ENCODE data around the gene MCEMP1.

The MCEMP1 gene

DNA sequence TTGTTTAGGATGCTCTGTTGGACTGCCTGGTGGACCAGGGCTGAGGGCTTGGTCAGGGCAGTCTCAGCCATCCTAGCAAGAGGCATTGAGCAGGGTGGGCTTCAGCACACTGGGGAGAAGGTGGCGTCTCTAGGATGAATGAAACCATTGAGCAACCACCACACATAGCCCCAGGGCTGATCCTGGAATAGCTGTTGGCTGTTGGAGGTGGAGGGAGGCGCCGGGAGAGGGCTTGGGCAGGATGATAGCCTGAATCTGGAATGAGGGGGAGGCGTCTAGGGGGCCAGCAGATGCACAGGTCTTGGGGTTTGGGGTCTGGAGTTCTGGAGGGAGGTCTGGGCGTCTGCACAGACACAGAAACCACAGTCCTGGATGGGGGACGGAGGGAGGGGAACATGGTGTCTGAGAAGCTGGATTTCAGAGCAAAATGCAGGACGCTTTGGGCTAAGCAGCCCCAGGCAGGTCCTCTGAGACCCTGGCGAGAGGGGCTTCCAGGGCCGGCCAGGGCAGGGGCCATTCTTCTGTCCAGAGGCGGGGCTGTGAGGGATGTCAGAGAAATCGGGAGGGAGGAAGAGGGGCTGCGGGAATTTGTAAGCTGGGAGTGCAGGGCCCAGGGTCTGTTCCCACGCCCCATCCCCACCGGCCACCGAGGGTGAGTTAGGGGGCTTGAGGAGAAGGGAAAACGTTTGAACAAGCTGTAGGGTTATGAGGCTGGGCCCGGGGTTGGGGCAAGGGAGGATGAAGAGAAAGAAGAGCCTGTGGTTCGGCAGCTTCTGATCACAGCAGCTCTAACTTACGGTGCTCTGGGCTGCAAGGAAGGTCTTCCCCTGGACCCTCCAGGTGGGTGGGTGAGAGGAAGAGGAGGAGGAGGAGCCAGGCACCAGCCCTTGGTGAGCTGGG is 8.9 kb downstream of the MCEMP1 start:
- peaks cover 14% of the 10 kb centered on the region for H3K36me3 ChIP-seq
- H3K27me3 ChIP-seq (ENCODE audit: insufficient read depth, low read depth, severe bottlenecking) = no peaks in the 10 kb centered on the region
- TF ChIP-seq, protein P1, sequence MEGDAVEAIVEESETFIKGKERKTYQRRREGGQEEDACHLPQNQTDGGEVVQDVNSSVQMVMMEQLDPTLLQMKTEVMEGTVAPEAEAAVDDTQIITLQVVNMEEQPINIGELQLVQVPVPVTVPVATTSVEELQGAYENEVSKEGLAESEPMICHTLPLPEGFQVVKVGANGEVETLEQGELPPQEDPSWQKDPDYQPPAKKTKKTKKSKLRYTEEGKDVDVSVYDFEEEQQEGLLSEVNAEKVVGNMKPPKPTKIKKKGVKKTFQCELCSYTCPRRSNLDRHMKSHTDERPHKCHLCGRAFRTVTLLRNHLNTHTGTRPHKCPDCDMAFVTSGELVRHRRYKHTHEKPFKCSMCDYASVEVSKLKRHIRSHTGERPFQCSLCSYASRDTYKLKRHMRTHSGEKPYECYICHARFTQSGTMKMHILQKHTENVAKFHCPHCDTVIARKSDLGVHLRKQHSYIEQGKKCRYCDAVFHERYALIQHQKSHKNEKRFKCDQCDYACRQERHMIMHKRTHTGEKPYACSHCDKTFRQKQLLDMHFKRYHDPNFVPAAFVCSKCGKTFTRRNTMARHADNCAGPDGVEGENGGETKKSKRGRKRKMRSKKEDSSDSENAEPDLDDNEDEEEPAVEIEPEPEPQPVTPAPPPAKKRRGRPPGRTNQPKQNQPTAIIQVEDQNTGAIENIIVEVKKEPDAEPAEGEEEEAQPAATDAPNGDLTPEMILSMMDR (IDR thresholded peaks at IDR 0.05; ENCODE audit: low read depth, low read length) = no peak
- no peak overlapping the region for H3K4me3 ChIP-seq (ENCODE audit: low read depth, low read length)
- no peaks in the 10 kb centered on the region for H3K9me3 ChIP-seq (ENCODE audit: severe bottlenecking)
- no peak overlapping the region for H3K27ac ChIP-seq
- no peak for DNase-seq

- TF ChIP-seq, protein P1 (IDR thresholded peaks at IDR 0.05; ENCODE audit: low read depth, low read length) = no peak
- Histone ChIP-seq H3K9me3 (ENCODE audit: severe bottlenecking) (no peaks in the 10 kb centered on the region), H3K27ac (no peak overlapping the region), H3K27me3 (ENCODE audit: insufficient read depth, low read depth, severe bottlenecking) (no peaks in the 10 kb centered on the region), H3K36me3 (peaks cover 14% of the 10 kb centered on the region), H3K4me3 (ENCODE audit: low read depth, low read length) (no peak overlapping the region)
- no peak for DNase-seq
These were observed 10.3 kb downstream of the MCEMP1 start for GRCh38 chr19:7687177-7687576.

GRCh38 chr19:7689165-7689564 is 12.3 kb downstream of the MCEMP1 start:
- H3K4me3 ChIP-seq (ENCODE audit: low read depth, low read length) = no peak overlapping the region
- H3K9me3 ChIP-seq (ENCODE audit: severe bottlenecking) = peaks cover 4% of the 10 kb centered on the region
- H3K36me3 ChIP-seq = no peaks in the 10 kb centered on the region; the same call in 1 of the 2 replicates
- TF ChIP-seq, protein P1 (IDR thresholded peaks at IDR 0.05; ENCODE audit: low read depth, low read length) = no peak
- no peak overlapping the region for H3K27ac ChIP-seq
- H3K27me3 ChIP-seq (ENCODE audit: insufficient read depth, low read depth, severe bottlenecking) = no peaks in the 10 kb centered on the region
- DNase-seq = no peak

DNA sequence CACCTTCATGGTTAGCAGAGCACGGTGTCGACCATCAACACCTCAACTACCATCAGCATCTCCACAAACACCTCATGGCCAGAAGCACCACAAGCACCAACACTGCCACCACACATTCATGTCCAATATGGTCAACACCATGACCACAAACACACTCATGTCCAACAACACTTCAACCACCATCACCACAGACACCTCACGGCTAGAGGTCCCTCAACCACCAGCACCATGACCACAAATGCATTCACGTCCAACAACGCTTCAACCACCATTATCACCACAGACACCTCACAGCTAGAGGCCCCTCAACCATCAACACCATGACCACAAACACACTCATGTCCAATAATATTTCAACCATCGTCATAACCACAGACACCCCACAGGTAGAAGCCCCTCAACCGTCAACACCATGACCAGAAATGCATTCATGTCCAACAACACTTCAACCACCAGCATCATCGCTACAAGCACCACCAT is 13.9 kb downstream of the MCEMP1 start:
- Histone ChIP-seq H3K9me3 (ENCODE audit: severe bottlenecking) (peaks cover 4% of the 10 kb centered on the region), H3K4me3 (ENCODE audit: low read depth, low read length) (no peak overlapping the region), H3K36me3 (no peaks in the 10 kb centered on the region), H3K27ac (no peak overlapping the region), H3K27me3 (ENCODE audit: insufficient read depth, low read depth, severe bottlenecking) (no peaks in the 10 kb centered on the region)
- DNase-seq = no peak
- TF ChIP-seq, protein P1 (IDR thresholded peaks at IDR 0.05; ENCODE audit: low read depth, low read length) = no peak

DNA sequence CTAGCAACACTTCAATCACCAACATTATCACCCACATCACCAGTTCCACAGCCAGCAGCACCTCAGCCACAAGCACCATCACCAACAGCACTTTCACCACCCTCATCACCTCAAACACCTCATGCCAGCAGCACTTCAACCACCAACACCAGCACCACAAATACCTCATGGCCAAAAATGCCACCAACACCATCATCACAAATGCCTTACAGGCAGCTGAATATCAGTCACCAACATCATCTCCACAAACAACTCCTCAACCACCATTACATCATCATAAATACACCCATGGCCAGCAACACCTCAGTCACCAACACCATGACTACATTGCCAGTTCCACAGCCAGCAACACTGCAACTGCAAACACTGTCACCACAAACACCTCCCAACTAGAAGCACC is 14.6 kb downstream of the MCEMP1 start:
- no peak overlapping the region for H3K27ac ChIP-seq
- no peaks in the 10 kb centered on the region for H3K36me3 ChIP-seq
- DNase-seq = no peak
- H3K4me3 ChIP-seq (ENCODE audit: low read depth, low read length) = no peak overlapping the region
- peaks cover 4% of the 10 kb centered on the region for H3K9me3 ChIP-seq (ENCODE audit: severe bottlenecking)
- TF ChIP-seq, protein P1 (IDR thresholded peaks at IDR 0.05; ENCODE audit: low read depth, low read length) = no peak
- H3K27me3 ChIP-seq (ENCODE audit: insufficient read depth, low read depth, severe bottlenecking) = no peaks in the 10 kb centered on the region

Measured in WERI-Rb-1 (cell line).